HFFc6 (cell line): ENCODE data around the gene NET1. TPM values are rescaled to one million over a fixed set of nuclear protein-coding genes. Genes with fewer than 3 reads are reported as not detected.

Experiments
- DNase-seq: peaks from one replicate; pipeline ENCODE4 v3.0.0-alpha.2; 2018
- H3K27ac Mint-ChIP-seq: 2 replicates; pipeline ENCODE4 v1.8.0; 2020; ENCODE audit warnings: mild to moderate bottlenecking, mixed read lengths
- H3K27me3 Mint-ChIP-seq: 2 replicates; pipeline ENCODE4 v1.8.0; 2021; ENCODE audit warnings: mild to moderate bottlenecking, moderate library complexity, mixed read lengths; ENCODE audit not compliant: insufficient read depth
- H3K36me3 Mint-ChIP-seq: 2 replicates; pipeline ENCODE4 v1.8.0; 2021; ENCODE audit warnings: low read depth, mixed read lengths
- H3K4me1 Mint-ChIP-seq: 2 replicates; pipeline ENCODE4 v1.8.0; 2020; ENCODE audit warnings: low read depth, mixed read lengths
- H3K4me3 Mint-ChIP-seq: 2 replicates; pipeline ENCODE4 v1.8.0; 2020; ENCODE audit warnings: mild to moderate bottlenecking, moderate library complexity, mixed read lengths
- H3K9me3 Mint-ChIP-seq: 2 replicates; pipeline ENCODE4 v1.8.0; 2020; ENCODE audit warnings: mild to moderate bottlenecking, mixed read lengths
- CTCF ChIP-seq: fragments of 200-600 bp; sonication (generic); IDR thresholded peaks from 2 replicates; pipeline ENCODE4 v1.5.0; 2021; ENCODE audit warnings: antibody characterized with exemption, mild to moderate bottlenecking
- total RNA-seq, 6 experiments: library from RNA; stranded (reverse); fragmentation: NEBNext Ultra II Directional; extraction: Animal tissue kit (Norgen Biotek cat#: 25700); gene quantifications; 2 replicates in 1 of 6; 3 replicates in 5 of 6; pipeline ENCODE4 v1.2.3, GENCODE V29; 2021

NET1 gene
- total RNA-seq, 6 experiments from 2014 or later: 65.1 to 92.9 (median 86.6) TPM

DNA sequence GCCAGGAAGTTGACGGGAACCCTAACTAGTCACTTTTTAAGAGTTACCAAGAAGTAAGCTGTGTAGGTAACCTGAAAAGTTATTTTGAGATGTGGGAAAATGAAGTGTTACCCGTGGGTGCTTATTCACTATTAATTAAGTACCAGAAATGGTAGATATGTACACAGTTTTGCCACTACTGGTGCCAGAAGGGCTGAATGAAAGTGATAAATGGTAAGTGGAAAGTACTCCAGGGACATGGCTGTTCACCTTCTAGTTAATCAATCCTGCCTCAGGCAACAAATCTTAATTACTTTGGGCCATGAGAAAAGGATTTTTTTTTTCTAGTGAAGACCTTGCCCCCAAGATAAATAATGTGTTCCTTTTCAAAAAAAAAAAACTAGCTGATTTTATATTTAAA lies 15.8 kb downstream of the NET1 start:
- H3K4me1 Mint-ChIP-seq: peaks cover 33% of the 10 kb centered on the region
- H3K27me3 Mint-ChIP-seq: peaks cover 2% of the 10 kb centered on the region; the same call in 1 of the 2 replicates
- no peak overlapping the region for H3K4me3 Mint-ChIP-seq
- no peak for DNase-seq
- H3K9me3 Mint-ChIP-seq: peaks cover 6% of the 10 kb centered on the region; the same call in 1 of the 2 replicates
- TF ChIP-seq CTCF: no peak
- H3K36me3 Mint-ChIP-seq: peaks cover 12% of the 10 kb centered on the region
- H3K27ac Mint-ChIP-seq: peak overlapping the region; percentile 36

GRCh38 chr10:5433182-5433581 lies 20.8 kb downstream of the NET1 start:
- no peak for TF ChIP-seq CTCF
- H3K4me3 Mint-ChIP-seq: no peak overlapping the region
- peaks cover 12% of the 10 kb centered on the region for H3K36me3 Mint-ChIP-seq
- H3K9me3 Mint-ChIP-seq: peaks cover 6% of the 10 kb centered on the region; the same call in 1 of the 2 replicates
- DNase-seq: no peak
- H3K27me3 Mint-ChIP-seq: no peaks in the 10 kb centered on the region
- H3K27ac Mint-ChIP-seq: no peak overlapping the region
- H3K4me1 Mint-ChIP-seq: peaks cover 37% of the 10 kb centered on the region

DNA sequence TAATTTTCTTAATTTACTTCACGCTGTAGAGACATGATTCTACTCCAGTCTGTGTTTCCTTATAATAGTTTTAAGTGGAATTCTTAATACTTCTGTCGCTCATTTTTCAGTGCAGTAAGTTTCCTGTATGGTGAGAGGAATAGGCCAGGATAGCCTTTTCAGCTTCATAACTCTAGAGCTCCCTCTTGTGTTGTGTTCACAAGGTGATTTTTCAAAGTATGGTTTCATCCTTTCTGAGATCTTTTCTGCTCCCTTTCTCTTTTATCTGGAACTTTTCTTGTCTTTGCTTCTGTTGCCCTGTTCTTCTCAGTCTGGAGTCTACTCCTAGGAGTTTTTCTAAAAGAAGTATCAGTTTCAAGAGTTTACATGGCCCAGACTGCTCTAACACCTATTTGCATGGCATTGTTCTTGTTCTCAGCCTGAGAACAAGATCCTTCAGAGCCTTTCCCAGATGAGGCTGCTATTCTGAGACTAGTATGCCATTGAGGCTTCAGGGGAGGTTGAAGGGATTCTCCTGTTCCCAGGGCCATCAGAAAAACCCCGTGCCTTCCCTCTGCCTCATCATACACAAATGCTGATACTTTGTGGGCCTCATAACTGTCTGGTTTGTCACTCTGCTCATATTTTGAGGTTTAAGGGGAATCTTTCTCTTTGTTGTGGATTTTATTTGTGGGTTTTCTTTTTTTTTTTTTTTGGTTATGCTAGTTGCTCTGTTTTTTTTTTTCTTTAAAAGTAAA lies 21.8 kb downstream of the NET1 start:
- peak overlapping the region; percentile 76 for H3K4me3 Mint-ChIP-seq
- TF ChIP-seq CTCF: peak; percentile 85
- peak overlapping the region; percentile 98 for H3K27ac Mint-ChIP-seq

DNA sequence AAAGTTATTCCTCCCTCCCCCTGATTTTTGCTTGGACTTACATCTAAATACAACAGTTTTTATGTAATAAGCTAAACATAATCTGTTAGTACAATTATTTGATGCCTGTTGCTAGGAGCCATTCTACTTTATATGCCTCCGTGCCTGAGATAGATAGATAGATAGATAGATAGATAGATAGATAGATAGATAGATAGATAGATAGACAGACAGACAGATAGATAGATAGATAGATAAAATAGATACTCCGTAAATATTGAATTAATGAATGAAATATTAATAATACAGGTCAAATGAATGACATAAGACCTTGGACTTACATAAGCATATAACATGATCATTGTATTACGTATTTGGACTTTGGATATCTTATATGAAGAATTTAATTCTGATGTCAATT lies 23.0 kb downstream of the NET1 start:
- DNase-seq: no peak
- peaks cover 30% of the 10 kb centered on the region for H3K4me1 Mint-ChIP-seq
- H3K27me3 Mint-ChIP-seq: no peaks in the 10 kb centered on the region
- TF ChIP-seq CTCF: no peak
- H3K36me3 Mint-ChIP-seq: peaks cover 12% of the 10 kb centered on the region
- no peak overlapping the region for H3K27ac Mint-ChIP-seq
- H3K4me3 Mint-ChIP-seq: no peak overlapping the region
- H3K9me3 Mint-ChIP-seq: peaks cover 6% of the 10 kb centered on the region; the same call in 1 of the 2 replicates

More for the DNA sequence above, 21.8 kb downstream of the NET1 start:
- Mint-ChIP-seq H3K9me3 (peaks cover 6% of the 10 kb centered on the region; the same call in 1 of the 2 replicates), H3K4me1 (peaks cover 34% of the 10 kb centered on the region), H3K36me3 (peaks cover 12% of the 10 kb centered on the region), H3K27me3 (no peaks in the 10 kb centered on the region)
- DNase-seq: peak; percentile 70

DNA sequence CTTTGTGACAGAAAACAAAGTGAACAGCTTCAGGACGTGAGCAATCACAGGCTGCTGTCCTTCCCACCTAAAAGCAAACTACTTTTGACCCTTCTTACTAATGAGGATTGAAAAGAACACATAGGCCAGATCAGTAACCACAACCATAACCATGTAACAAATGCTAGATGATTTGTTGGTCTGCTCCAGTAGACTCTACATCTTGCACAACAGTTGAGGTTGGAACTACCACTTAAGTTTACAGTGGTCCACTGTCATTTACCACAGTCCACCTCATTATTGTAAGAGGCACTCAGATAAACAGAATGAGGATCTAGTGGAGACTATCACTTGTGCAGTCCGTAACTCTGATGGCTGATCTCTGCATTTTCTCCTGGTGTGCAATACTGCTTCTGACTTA lies 27.8 kb downstream of the NET1 start:
- TF ChIP-seq CTCF: no peak

More for the DNA sequence above, 27.8 kb downstream of the NET1 start:
- H3K9me3 Mint-ChIP-seq: no peaks in the 10 kb centered on the region
- H3K4me3 Mint-ChIP-seq: no peak overlapping the region
- DNase-seq: no peak
- no peaks in the 10 kb centered on the region for H3K36me3 Mint-ChIP-seq
- H3K27me3 Mint-ChIP-seq: no peaks in the 10 kb centered on the region
- no peak overlapping the region for H3K27ac Mint-ChIP-seq
- H3K4me1 Mint-ChIP-seq: peaks cover 30% of the 10 kb centered on the region
